Stimulated activated CD4-positive, alpha-beta T cell treated with anti-CD3 and anti-CD28 coated beads, Interleukin-15, amount 100 ng/mL, for 1 hour (primary cell): ENCODE measurements around the gene ADORA2A.

ENCODE experiments used
- DNase-seq, 2 donors: peaks; one replicate each; pipeline ENCODE4 v3.0.0-alpha.2; 2020; ENCODE audit warnings: low read depth in 1 of 2, low spot score in 1 of 2

Gene ADORA2A

DNA sequence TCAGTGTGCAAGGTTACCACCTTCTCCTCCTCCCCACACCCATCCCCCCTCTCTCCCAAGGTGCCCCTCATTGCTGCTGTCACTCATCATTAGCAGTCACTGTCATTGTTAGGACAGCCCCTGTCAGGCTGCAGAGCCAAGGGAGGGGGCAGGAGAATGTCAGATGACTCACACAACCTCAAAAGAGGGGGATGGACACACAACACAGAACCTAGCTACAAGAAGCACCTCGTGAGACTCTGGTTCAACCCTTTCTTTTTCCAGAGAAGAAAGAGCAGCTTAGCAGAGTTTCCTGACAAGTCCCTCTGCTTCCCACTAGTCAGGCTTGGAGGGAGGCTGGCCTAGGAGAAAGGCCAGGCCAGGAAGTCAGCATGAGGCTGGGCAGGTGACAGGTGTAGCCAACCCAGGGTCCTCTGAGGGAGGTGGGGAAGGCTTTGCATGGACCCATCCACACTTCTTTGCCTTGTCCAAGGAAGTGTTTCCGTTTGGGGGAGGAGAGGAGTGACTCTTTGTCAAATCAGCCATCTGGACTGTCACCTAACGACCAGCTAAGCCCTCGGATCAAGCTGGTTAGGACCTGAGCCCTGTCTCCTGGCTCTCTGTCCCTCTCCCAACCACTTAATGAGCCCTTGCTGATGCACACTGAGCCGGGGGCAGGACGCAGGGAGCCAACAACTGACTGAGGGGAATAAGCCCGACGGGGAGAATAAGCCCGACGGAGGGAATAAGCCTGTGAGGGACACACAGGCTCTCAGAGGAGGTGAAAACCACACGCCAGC lies 18.3 kb downstream of the ADORA2A start:
- no peak for DNase-seq

DNA sequence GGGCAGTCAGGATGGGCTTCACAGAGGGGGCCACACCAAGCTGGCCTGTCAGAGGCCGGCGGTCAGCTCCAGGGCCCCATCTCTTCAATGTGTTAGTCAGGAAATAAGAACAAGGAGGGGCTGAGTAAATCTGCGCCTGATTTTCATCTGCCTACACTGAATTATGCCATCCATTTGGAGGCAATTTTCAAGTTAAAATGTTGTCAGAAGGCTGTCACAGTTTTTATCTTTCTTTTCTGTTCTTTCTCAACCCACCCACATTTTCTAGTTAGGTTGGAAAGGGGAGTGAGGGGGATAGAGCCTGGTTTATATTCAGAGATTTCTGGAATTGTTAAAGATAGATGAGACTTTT lies 18.8 kb downstream of the ADORA2A start:
- no peak for DNase-seq

DNA sequence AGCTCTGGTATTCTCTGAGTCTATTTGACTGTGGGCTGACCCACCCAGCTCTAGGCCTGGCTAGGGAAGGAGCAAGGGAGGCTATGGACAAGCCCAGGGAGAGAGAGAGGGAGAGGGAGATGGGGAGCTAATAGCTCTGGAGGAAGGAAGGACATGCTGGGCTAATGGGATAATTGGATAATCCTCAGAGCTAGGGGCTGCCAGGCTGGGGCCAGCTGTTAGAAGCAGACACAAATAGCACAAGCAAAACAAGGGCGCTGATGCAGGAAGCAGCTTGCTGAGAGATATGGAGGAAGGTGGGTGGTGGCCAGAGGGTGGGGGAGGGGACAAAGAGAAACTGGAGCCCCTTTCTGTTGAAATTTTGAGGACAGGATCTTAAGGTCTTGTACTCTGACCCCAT lies 23.2 kb downstream of the ADORA2A start:
- no peak for DNase-seq

DNA sequence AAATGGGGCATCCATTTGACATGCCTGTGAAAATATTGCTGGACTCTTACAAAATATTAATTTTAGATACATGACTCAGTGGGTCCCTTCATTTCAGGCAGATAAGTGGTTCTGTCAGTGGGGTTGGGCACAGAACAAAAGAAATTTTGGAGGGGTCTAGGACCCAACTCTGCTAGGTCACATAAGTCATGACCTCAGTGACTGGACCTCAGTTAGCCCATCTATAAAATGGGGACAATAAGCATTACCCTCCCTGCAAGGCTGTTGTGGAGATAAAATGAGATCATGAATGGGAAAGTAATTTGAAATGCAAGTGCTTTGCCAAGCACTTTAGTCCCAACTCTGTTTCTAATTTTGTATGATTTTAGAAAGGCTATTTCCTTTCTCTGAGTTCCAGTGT lies 23.8 kb downstream of the ADORA2A start:
- DNase-seq: no peak

DNA sequence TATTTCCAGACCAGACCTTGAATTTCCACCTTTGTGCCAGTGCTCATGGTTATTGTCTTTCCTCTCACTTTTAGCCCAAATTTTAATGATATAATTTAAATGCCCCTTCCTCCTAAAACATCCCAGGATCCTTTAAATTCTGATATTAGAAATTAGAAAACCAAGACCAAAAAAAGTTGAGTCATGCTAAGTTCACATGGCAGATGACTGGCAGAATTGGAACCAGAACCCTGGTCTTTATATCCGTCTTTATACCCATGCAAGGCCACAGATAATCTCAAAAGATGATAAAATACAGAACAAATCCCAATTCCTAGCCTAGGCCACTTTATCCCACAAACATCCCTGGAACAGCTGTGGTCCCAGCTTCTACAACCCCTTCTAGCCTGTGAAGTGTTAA lies 26.5 kb downstream of the ADORA2A start:
- no peak for DNase-seq

DNA sequence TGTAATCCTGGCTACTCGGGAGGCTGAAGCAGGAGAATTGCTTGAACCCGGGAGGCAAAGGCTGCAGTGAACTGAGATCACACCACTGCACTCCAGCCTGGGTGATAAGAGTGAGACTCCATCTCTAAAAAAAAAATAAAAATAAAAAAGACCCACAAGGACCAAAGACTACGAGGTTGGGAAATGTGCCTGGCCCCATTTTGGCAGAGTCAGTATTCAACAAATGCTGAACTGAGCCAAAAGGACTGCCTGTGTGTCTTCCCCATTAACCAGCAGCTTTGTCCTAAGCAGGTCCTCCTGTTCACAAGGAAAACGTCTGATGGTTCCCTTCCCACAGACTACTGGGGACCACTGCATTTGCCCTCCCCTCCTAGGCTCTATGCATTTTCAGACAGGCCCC lies 27.6 kb downstream of the ADORA2A start:
- no peak for DNase-seq

DNA sequence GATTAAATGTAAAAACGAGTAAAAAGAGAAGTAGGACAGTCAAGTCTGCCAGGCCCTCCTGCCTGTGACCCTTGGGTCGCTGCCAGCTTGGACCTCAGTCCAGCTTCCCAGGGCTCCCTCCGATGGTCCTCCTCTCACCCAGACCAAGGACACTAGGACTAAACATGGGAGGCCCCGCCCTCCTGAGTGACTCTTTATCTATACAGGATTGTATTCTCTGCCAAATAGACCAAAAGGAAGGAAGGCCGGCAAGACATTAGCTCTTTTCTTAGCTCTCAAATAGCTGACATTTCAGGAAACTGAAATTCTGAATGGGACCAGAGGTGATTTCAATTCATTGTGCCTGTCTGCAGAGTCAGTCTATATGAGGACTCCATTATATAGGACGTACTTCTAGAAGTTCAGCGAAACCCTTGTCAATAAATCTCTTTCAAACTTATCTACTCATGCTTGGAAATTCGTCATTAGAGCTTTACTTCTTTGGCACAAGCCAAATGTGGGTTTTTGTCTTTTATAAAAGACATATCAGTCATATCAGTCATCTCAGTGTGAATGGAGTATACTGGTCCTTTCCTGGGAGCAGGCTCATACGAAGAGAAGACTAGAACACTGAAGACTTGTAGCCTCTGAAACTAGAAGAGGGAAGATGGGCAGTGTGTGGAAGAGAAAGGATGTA lies 28.5 kb downstream of the ADORA2A start:
- no peak for DNase-seq

DNA sequence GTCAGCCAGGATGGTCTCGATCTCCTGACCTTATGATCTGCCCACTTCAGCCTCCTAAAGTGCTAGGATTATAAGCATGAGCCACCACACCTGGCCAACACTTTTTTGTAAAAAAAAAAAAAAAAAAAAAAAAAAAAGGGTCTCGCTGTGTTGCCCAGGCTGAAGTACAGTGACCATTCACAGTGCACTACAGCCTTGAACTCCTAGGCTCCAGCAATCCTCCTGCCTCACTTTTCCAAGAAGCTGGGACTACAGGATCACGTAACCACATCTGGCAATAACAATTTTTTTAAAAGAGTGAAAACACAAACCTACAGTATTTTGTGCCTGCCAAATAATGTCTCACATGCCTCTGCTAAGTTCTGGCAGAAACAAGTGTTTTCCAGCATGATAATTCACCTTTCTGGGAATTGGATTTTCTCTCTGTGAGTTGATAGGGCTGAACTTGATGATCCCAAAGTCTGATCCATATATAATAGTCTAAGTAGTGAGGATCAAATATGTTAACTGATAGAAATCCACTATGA lies 30.6 kb downstream of the ADORA2A start:
- no peak for DNase-seq

DNA sequence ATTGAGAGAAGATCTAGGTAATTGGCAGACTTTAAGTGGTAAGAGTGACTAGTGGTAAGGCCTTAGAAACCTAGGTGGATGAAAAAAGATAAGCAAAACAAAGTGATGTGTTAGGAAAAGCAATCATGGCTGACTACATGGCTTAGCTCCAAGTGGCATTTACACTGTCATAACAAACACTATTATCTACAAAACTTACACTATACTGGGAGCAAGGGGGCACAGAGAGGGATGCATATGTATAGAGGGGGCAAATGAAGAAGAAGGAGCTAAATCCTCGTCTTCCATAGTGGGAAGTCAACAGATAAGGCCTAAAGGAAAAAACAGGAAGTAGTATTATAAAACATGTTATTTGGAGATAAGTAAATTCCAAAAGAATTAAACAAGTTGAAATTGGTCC lies 32.5 kb downstream of the ADORA2A start:
- DNase-seq: no peak

DNA sequence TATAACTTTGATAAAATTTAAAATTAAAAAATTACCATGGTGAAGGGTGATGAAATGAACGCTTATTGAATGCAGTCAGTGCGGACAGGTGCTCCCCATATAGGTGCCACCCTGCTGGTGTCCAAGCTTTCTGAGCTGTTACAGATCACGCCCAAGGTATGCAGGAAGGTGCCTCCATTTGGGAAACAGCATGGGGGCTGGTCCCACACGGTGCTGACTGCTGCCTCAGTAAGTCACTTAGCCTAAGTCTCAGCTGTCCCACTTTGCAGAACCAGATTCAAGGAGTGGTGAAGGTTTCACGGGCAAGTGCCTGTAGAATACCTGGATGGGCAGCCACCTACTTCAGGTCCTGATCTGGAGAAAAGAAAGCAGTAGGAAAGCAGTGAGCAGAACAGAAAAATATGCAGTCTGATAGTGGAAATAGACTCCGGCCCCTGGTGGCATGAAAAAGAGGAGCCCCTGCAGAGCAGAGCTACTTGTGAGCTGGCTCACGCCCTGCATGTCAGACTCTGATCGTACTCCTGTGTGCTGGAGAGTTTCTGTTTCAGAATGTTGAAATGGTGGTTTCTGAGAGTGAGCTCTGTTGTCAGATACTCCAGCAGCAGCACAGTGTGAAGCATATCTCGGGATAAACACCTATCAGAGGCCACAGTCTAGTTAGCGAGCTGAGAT lies 33.2 kb downstream of the ADORA2A start:
- no peak for DNase-seq

DNA sequence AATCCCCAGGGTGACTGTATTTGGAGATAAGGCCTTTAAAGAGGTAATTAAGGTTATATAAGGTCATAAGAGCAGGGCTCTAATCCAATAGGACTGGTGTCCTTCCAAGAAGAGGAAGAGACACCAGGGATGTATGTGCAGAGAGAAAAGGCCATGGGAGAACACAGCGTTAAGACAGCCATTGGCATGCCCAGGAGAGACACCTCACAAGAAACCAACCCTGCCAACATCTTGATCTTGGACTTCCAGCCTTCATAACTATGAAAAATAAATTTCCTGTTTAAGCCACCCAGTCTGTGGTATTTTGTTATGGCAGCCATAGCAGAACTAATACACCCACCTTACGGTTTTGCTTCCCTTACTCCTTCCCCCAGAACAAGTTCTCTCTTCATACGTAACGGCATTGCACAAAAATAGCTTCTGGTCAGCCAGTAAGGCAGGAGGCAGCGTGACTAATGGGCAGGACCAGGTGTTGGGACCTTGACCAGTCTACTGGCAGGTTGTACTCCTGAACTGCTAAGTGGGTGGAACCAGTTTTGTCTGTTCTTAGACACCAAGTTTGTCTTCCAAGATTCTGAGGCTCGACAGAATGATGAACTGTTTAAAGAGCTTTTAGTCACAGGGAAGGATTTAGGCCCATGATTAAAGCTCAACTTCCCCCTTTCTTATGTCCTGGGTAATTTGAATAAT lies 35.8 kb downstream of the ADORA2A start:
- no peak for DNase-seq

DNA sequence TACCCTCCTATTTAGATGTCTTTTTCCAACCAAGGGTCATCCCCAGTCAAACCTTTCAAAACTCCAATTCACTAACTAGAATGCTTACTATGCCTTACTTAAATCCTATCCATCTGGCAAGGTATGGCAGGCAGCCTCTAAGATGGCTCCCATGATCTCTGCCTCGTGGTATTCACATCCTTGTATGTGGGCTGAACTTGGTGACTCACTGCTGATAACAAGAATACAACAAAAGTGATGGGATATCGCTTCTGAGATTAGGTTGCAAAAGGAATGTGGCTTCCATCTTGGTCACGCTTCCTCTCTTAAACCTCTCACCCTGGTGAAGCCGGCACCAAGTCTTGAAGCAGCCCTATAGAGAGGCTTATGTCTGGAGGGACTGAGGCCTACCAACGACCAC lies 38.2 kb downstream of the ADORA2A start:
- DNase-seq: no peak

DNA sequence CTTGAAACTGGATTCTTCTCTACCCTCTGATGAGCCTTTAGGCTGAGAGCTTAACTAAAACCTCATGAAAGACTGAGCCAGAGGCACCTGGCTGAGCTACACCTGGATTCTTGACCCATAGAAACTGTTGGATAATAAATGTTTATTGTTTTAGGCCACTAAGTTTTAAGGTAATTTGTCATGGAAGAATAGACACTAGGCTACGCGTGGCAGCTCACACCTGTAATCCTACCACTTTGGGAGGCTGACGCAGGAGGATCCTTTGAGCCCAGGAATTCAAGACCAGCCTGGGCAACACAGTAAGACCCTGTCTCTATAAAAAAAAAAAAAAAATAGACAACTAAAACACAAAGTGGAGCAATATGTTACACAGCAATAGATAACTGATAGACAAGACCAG lies 38.6 kb downstream of the ADORA2A start:
- no peak for DNase-seq

DNA sequence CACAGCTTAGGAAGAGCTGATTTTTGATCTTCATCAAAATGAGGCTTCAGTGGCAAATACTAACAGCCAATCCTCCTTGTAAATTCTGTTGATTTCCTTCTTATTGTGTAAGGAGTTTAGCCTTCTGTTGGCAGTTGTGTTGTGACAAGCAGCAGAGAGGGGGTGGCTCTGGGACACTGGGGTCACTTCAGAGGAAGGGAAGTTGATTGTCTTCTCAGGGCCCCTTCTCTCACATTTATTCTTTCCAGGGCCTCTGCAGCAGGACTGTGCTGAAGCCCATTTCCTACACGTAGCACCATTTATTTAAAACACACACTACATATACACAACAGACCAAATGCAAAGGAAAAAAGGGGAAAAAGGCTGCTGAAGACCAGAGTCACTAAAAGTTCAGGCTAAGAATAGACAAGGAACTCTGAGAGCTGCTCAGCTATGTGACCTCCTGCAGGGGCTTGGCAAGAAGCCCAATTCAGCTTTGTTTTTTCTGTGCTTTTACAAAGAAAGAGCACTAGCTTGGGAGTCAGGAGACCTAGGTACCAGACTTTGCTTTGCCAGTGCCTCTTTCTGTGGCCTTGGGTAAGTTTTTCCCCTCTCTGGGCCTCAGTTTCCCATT lies 39.4 kb downstream of the ADORA2A start:
- DNase-seq: no peak

DNA sequence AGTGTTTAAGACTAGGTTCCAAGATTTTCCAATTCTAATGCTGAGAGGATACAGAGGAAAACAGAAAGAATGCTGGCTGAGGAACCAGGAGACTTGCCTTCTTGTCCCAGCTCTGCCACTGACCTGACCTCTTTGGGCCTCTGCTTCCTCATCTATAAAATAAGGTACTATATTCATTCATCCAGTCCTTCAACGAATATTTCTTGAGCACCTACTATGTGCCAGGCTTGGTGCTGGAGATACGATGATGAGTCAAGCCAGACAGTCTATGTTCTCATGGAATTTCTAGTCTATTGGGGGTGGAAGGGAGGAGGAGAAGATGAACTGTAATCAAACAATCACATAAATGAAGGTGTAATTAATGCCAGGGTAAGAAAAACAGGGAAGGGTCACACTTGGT lies 39.9 kb downstream of the ADORA2A start:
- no peak for DNase-seq

DNA sequence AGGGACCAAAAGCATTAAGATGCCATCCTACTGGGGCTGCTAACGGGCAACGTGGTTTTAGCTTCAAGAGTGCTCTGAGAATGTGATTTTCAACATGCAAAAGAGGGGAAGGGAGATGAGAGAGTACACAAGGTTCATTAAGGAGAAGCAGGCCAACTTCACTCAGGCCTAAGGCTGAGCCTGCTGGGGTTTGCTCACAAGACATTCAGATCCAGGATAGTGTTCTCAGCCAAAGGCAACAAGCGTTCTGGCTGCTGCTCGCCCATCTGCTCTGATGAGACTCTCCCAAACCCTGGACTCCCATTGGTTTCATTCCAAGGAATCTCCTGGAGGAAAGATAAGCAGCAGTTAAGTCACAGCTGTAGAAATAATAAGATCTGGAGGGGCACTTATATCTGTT lies 44.2 kb downstream of the ADORA2A start:
- DNase-seq: no peak

DNA sequence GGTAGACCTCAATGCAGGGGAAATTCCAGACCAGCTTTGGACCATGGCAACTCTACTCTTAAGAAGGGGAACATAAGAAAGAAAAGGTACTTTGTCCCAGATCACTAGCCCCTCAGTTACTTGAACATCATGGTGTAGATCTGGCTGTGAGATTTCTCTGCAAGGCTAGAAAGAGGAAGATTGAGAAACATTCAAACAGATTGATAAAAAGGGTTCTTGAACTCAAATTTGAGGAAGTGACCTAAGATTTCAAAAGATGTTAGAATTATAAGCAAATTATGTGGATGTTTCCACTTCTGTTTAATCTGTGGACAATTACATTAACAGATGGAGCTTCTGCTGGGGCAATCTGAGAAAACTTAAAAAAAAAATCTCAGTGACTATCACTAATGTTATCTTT lies 45.9 kb downstream of the ADORA2A start:
- no peak for DNase-seq

DNA sequence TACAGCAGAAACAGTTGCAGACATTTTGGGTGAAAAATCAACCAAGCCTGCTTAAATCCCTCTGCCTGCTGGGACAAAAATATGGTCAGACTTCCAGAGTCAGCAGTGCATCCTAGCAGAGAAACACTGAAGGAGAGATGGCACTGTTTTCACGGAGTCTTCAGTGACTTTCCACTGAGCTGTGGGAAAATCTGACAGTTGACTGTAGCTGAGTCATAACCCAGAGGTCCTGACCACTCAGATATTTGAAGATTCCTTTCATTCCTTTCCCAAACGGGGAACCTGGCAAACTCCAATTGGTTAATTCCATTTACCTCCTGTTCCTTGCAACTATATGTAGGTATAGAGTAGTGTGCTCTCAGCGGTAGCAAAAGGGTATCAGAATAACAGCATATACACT lies 46.8 kb downstream of the ADORA2A start:
- no peak for DNase-seq

DNA sequence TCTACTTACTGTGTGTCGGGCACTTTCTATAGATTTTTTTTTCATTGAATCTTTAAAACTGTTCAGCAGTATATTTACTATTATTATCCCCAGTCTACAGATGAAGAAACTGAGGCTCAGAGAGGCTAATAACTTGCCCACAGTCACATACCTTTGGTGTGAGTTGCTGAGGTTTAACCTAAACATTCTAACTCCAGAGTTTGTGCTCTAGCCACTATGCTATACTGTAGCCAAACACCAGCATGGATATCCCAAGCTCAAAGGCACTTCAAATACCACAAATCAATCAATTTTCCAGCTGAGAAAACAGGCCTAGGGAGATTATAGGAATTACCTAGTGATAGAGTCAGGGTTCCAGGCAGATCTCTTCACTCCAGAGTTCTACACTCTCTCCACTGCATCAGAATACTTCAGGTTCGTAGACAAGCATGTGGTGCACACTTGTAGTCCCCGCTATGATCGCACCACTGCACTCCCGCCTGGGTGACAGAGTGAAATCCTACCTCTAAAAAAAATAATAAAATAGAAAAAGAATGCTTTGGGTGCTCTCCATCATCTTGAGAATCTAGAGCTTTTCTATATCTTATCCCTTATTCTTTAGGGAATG lies 47.4 kb downstream of the ADORA2A start:
- no peak for DNase-seq

DNA sequence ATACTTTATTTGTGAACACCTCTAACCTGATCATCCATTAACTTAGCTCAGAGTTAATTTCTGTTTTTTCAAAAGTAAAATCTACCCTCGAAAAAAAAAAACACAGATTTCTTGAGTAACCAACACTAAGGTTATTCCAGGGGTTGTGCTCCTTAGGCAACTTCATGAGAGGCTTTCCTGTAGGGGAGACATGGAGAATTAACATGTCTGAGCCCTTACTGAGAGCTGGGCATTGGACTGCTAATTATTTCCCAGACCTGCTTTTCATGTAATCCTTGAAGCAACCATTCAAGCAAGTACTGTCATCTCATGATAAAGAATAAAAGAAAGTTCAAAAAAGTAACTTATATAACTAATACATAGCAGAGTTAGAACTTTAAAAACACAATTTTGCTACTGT lies 54.2 kb downstream of the ADORA2A start:
- DNase-seq: no peak

DNA sequence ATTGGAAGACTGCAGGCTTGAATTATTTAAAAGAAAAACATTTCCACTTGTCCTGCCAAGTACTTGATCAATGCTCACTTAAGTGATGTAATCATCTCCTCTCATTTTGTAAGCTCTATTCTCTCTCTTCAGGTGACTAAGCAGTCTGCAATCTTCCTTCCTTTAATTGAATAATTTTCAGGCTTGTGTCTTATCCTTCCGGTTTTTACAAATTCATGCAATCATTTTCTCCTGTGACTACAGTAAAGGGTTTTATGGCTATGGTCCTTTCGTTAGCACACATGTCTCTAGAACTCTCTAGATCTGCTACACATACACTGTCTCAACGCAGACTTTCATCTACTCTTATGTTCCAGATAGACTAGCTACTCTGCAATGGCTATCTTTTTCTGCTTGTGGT lies 55.2 kb downstream of the ADORA2A start:
- DNase-seq: no peak
